ENCODE results near the gene BTG1. TPM values are rescaled to one million over a fixed set of nuclear protein-coding genes. Genes with fewer than 3 reads are reported as not detected.

Gene BTG1
- total and polyA plus RNA-seq, 4 donors, result 13.7 to 107 (median 28.9) TPM

DNA sequence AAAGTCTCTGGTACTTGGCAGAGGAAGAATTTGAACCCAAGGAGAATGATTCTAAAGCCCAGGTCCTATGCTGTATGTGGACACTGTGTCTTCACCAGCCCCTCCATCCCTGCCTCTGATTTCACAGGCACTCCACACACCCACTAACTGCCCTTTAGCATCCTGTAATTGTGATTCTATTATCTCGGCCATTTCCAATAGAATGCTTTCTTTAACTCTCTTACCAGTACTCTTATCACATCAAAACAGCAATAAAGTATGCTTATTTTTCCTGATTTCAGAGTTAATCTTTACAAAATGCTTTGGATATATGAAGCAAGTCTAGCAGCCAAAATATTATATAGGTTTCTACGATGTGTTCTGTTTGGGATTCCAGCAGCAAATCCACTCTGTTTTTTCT, 37.9 kb upstream of the BTG1 start (continued):
- TF ChIP-seq TAF1 (conservative IDR thresholded peaks at IDR 0.05) (no peak), HNF4A (conservative IDR thresholded peaks at IDR 0.05) (no peak), YY1 (IDR thresholded peaks at IDR 0.05) (no peak), JUND (IDR thresholded peaks at IDR 0.05) (no peak), GABPA (IDR thresholded peaks at IDR 0.05 in 1 of 2, conservative IDR thresholded peaks at IDR 0.05 in 1 of 2) (no peak), SP1 (IDR thresholded peaks at IDR 0.05) (no peak)

DNA sequence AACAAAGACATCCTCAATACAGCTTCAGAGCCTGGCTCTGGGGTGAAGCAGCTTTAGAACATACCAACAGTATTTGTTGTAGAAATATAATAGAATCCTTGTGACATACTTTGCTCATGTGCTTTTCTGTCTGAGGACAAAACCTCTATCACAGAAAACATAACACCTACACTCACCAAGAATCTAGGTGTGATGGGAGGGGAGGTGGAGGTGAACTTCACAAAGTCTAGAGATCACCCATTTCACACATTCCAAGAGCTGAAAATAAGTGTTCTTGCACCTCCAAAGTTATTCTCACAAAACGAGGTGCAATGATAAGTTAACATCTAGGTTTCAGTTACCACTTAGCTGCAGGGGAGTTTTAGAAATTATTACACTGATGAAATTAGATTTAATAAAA, 32.7 kb upstream of the BTG1 start:
- no peaks in the 10 kb centered on the region for H3K9me3 ChIP-seq (ENCODE audit: control insufficient read depth in 4 of 4, low read length in 3 of 4)
- H3K4me3 ChIP-seq (ENCODE audit: low read depth in 1 of 3, low read length in 3 of 3), result no peak overlapping the region
- no peak for DNase-seq (ENCODE audit: low spot score)
- no peak overlapping the region for H3K9ac ChIP-seq (ENCODE audit: low read depth in 1 of 2, low read length in 2 of 2)
- no peaks in the 10 kb centered on the region for H3K27me3 ChIP-seq (ENCODE audit: control insufficient read depth in 4 of 4, insufficient read depth in 4 of 4, low read length in 3 of 4)
- no peaks in the 10 kb centered on the region for H3K36me3 ChIP-seq (ENCODE audit: control insufficient read depth in 4 of 4, insufficient read depth in 3 of 4, low read depth in 1 of 4, low read length in 3 of 4)
- no peaks in the 10 kb centered on the region for H3K4me1 ChIP-seq (ENCODE audit: control insufficient read depth in 4 of 4, insufficient read depth in 4 of 4, low read length in 3 of 4)
- WGBS, result 83% methylated on average over 1 of the region's 1 CpG
- no peak overlapping the region for H3K27ac ChIP-seq (ENCODE audit: low read depth in 1 of 2, low read length in 2 of 2)
- TF ChIP-seq, protein P1, sequence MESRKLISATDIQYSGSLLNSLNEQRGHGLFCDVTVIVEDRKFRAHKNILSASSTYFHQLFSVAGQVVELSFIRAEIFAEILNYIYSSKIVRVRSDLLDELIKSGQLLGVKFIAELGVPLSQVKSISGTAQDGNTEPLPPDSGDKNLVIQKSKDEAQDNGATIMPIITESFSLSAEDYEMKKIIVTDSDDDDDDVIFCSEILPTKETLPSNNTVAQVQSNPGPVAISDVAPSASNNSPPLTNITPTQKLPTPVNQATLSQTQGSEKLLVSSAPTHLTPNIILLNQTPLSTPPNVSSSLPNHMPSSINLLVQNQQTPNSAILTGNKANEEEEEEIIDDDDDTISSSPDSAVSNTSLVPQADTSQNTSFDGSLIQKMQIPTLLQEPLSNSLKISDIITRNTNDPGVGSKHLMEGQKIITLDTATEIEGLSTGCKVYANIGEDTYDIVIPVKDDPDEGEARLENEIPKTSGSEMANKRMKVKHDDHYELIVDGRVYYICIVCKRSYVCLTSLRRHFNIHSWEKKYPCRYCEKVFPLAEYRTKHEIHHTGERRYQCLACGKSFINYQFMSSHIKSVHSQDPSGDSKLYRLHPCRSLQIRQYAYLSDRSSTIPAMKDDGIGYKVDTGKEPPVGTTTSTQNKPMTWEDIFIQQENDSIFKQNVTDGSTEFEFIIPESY (IDR thresholded peaks at IDR 0.05), result no peak
- TF ChIP-seq GABPA (IDR thresholded peaks at IDR 0.05 in 1 of 2, conservative IDR thresholded peaks at IDR 0.05 in 1 of 2), result no peak
- TF ChIP-seq RAD21 (IDR thresholded peaks at IDR 0.05), result no peak
- no peak for TF ChIP-seq SP1 (IDR thresholded peaks at IDR 0.05)

DNA sequence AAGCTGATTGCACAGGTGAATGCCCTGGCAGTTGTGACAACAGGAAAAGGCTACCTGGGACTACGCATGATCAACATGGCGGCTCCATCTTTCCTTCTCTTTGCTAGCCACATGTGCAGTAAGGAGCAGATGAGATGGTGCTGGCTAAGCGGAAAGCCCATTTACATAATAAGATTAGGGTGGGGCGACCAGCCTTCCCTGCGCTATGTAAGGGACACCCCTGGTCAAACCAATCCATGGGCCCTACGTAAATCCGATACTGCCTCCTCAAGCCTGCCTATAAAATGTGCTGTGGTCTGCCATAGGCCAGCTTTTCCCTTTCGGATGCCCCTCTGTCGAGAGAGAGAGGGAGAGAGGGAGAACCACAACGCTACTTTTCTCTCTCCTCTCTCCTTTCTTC, 31.0 kb upstream of the BTG1 start:
- no peak for DNase-seq (ENCODE audit: low spot score)

More for the DNA sequence above, 31.0 kb upstream of the BTG1 start:
- Histone ChIP-seq H3K27me3 (ENCODE audit: control insufficient read depth in 4 of 4, insufficient read depth in 4 of 4, low read length in 3 of 4) (no peaks in the 10 kb centered on the region), H3K9ac (ENCODE audit: low read depth in 1 of 2, low read length in 2 of 2) (no peak overlapping the region), H3K27ac (ENCODE audit: low read depth in 1 of 2, low read length in 2 of 2) (no peak overlapping the region), H3K9me3 (ENCODE audit: control insufficient read depth in 4 of 4, low read length in 3 of 4) (no peaks in the 10 kb centered on the region), H3K4me3 (ENCODE audit: low read depth in 1 of 3, low read length in 3 of 3) (no peak overlapping the region), H3K4me1 (ENCODE audit: control insufficient read depth in 4 of 4, insufficient read depth in 4 of 4, low read length in 3 of 4) (no peaks in the 10 kb centered on the region), H3K36me3 (ENCODE audit: control insufficient read depth in 4 of 4, insufficient read depth in 3 of 4, low read depth in 1 of 4, low read length in 3 of 4) (no peaks in the 10 kb centered on the region)
- 98% methylated on average over 10 of the region's 10 CpGs for WGBS
- TF ChIP-seq FOXA1 (IDR thresholded peaks at IDR 0.05), result no peak
- TF ChIP-seq, protein P2, sequence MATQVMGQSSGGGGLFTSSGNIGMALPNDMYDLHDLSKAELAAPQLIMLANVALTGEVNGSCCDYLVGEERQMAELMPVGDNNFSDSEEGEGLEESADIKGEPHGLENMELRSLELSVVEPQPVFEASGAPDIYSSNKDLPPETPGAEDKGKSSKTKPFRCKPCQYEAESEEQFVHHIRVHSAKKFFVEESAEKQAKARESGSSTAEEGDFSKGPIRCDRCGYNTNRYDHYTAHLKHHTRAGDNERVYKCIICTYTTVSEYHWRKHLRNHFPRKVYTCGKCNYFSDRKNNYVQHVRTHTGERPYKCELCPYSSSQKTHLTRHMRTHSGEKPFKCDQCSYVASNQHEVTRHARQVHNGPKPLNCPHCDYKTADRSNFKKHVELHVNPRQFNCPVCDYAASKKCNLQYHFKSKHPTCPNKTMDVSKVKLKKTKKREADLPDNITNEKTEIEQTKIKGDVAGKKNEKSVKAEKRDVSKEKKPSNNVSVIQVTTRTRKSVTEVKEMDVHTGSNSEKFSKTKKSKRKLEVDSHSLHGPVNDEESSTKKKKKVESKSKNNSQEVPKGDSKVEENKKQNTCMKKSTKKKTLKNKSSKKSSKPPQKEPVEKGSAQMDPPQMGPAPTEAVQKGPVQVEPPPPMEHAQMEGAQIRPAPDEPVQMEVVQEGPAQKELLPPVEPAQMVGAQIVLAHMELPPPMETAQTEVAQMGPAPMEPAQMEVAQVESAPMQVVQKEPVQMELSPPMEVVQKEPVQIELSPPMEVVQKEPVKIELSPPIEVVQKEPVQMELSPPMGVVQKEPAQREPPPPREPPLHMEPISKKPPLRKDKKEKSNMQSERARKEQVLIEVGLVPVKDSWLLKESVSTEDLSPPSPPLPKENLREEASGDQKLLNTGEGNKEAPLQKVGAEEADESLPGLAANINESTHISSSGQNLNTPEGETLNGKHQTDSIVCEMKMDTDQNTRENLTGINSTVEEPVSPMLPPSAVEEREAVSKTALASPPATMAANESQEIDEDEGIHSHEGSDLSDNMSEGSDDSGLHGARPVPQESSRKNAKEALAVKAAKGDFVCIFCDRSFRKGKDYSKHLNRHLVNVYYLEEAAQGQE (IDR thresholded peaks at IDR 0.05), result no peak
- TF ChIP-seq RAD21 (IDR thresholded peaks at IDR 0.05), result no peak

All from liver (tissue), 9 donors.